BE2C (cell line): ENCODE results near the gene PLXNC1.

Experiments
- DNase-seq: peaks from one replicate; pipeline ENCODE4 v3.0.0-alpha.2; 2020
- H3K27me3 ChIP-seq: fragments of 250-450 bp; sonication (Bioruptor Pico); 2 replicates; pipeline ENCODE4 v1.5.1; 2020; ENCODE audit warnings: mild to moderate bottlenecking
- H3K36me3 ChIP-seq: fragments of 250-450 bp; sonication (Bioruptor Pico); 2 replicates; pipeline ENCODE4 v1.5.1; 2020; ENCODE audit warnings: mild to moderate bottlenecking
- H3K4me1 ChIP-seq: fragments of 250-450 bp; sonication (Bioruptor Pico); 2 replicates; pipeline ENCODE4 v1.5.1; 2020
- H3K4me3 ChIP-seq: 2 replicates; pipeline ENCODE4 v1.5.1; 2011; ENCODE audit warnings: low read depth, low read length
- H3K9me3 ChIP-seq: fragments of 250-450 bp; sonication (Bioruptor Pico); 2 replicates; pipeline ENCODE4 v1.5.1; 2020
- CTCF ChIP-seq: IDR thresholded peaks from 2 replicates; pipeline ENCODE4 v1.5.1; 2012; ENCODE audit warnings: mild to moderate bottlenecking, low read depth, low read length

The PLXNC1 gene

GRCh38 chr12:94126067-94126466 is 22.3 kb upstream of the PLXNC1 start:
- TF ChIP-seq CTCF: no peak
- Histone ChIP-seq H3K27me3 (peaks cover 21% of the 10 kb centered on the region), H3K9me3 (no peaks in the 10 kb centered on the region), H3K36me3 (no peaks in the 10 kb centered on the region), H3K4me3 (no peak overlapping the region), H3K4me1 (no peaks in the 10 kb centered on the region)
- DNase-seq: no peak

- Histone ChIP-seq H3K27me3 (peaks cover 21% of the 10 kb centered on the region), H3K4me3 (no peak overlapping the region), H3K4me1 (no peaks in the 10 kb centered on the region), H3K36me3 (no peaks in the 10 kb centered on the region), H3K9me3 (no peaks in the 10 kb centered on the region)
- TF ChIP-seq CTCF: no peak
- no peak for DNase-seq
Measured at GRCh38 chr12:94127239-94128131, 20.9 kb upstream of the PLXNC1 start.

- DNase-seq: no peak
- peaks cover 21% of the 10 kb centered on the region for H3K27me3 ChIP-seq
- TF ChIP-seq CTCF: no peak
Measured at GRCh38 chr12:94128280-94128679, 20.1 kb upstream of the PLXNC1 start.

GRCh38 chr12:94133964-94134795 is 14.2 kb upstream of the PLXNC1 start:
- no peaks in the 10 kb centered on the region for H3K9me3 ChIP-seq
- no peaks in the 10 kb centered on the region for H3K4me1 ChIP-seq
- no peak overlapping the region for H3K4me3 ChIP-seq
- no peaks in the 10 kb centered on the region for H3K27me3 ChIP-seq
- peak; percentile 27 for DNase-seq
- H3K36me3 ChIP-seq: no peaks in the 10 kb centered on the region
- TF ChIP-seq CTCF: peak; percentile 77

More at GRCh38 chr12:94128280-94128679, 20.1 kb upstream of the PLXNC1 start:
- Histone ChIP-seq H3K4me1 (no peaks in the 10 kb centered on the region), H3K36me3 (no peaks in the 10 kb centered on the region), H3K9me3 (no peaks in the 10 kb centered on the region), H3K4me3 (no peak overlapping the region)

GRCh38 chr12:94135896-94136295 is 12.5 kb upstream of the PLXNC1 start:
- H3K4me3 ChIP-seq: no peak overlapping the region
- TF ChIP-seq CTCF: no peak
- no peaks in the 10 kb centered on the region for H3K27me3 ChIP-seq
- DNase-seq: no peak
- no peaks in the 10 kb centered on the region for H3K36me3 ChIP-seq
- no peaks in the 10 kb centered on the region for H3K9me3 ChIP-seq
- H3K4me1 ChIP-seq: no peaks in the 10 kb centered on the region
